ENCODE measurements around the gene ACVR1.
"Not testable (repeated sequence)": the region's sequence is repeated elsewhere in the genome, so short reads cannot be mapped to it uniquely, and the experiment has no call there.

Gene ACVR1

DNA sequence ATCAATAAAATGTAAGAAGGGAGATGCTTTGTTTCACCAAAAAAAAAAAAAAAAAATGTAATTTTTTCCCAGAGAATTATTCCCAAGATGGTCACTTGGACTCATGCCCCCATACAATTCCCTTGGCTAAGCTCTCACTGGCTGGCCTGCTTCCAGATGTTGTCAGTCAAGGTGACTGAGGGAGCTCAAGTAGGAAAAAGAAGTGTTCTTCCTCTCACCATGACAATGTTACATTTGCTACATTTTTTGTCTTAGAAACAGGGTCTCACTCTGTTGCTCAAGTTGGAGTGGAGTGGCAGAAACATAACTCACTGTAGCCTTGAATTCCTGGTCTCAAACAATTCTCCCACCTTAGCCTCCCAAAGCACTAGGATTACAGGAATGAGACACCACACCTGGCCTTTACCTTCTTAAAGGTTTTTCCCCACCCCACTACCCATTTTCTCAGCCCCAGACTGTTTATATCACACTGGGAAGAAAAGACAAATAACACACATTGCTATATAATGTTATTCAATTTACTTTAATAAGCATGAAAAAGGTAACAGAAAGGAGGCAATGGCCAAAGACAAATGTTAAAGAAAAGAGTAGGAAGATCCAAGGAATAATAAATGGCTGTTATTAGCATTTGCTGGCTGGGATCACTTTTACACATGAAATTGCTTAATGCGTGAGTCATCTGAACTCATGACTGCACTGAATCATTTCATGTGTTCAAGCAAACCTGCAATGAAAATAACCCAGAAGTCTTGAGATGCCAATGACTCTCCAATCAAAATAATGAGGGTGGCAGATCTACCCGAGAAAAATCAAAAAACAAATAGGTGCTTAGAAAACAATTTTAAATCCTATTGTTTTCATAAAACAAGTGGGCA lies 45.2 kb downstream of the ACVR1 start:
- DNase-seq: peak in 1 of 56 donors; percentile 4

DNA sequence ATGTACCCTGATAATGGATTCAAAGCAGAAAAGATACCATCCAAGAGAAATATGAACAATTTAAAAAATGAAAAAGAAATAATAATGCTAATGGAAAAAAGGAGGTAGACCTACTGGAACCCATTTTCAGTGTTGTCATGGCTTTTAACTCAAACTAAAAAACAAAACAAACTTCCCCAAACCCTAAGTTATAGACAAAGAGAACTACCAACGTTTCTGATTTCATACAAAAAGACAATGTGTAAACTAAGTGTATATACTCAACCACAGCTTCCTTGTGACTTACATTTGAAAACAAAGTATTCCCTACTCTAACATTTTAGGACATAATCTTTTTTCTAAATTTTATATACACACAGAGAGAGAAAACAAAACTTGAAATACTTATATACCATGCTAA lies 45.9 kb downstream of the ACVR1 start:
- no peak for DNase-seq

DNA sequence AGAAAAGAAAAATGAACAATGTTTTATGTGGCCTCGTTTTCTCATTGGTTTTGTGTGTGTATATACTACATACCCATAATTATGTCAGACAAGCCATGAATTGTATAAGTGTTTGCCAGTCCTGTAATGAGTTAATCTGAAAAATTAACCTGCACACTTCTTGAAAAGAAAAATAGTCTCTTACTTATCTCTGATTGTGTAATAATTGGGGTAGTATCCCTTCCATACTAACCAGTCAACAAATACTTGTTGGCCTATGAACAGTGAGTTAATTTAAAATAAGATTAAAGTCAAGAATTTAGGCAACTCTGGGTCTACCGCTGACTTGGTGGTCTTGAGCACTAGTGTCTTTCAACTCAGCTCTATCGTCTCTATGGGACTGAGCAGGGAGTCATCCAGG lies 48.8 kb downstream of the ACVR1 start:
- DNase-seq: no peak

DNA sequence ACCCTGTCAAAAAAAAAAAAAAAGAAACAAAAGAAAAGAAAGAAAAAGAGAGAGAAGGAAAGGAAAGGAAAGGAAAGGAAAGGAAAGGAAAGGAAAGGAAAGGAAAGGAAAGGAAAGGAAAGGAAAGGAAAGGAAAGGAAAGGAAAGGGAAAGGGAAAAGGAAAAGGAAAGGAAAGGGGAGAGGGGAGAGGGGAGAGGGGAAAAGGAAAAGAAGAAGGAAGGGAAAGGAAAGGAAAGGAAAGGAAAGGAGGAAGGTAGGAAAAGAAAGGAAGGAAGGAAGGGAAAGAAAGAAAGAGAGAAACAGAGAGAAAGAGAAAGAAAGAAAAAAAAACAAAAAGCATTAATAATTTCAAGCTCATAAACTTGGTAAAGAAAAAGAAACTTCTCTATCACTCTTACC lies 49.5 kb downstream of the ACVR1 start:
- not testable (repeated sequence) for DNase-seq

DNA sequence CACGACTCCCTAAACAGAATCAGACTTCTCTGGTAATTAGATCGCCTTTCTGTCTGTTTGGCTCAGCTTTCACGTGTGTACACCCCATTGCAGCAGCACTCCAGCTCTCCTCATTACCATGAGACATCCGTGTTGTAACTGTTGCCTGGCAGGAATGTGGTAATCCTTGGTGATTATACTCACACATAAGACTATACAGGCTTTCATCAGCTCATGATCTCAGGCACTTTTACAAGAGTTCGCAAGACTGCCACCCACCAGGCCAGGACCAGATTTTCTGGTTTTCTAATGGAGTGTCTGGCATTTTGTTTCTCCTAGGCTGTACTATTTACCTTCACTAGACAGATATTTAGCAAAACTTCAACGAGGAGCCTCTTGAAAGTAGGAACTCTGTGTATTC lies 50.2 kb downstream of the ACVR1 start:
- DNase-seq: no peak

DNA sequence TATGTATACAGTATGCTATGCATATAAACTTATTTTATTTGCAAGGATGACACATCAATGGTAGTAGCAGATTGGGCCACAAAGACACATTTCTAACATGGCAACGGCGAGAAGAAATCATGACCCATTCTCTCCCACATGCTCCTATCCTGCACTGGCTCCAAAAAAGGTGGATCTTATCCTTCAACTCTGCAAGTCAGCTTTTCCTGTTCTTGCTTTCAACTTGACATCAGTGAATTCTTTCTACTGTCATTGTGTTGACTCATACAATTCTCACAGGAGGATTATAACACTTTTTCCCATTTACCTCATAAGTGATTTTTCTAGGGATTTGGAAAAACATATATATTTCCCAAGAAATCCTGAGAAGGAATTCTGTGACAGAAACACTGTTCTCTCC lies 53.1 kb downstream of the ACVR1 start:
- DNase-seq: no peak

DNA sequence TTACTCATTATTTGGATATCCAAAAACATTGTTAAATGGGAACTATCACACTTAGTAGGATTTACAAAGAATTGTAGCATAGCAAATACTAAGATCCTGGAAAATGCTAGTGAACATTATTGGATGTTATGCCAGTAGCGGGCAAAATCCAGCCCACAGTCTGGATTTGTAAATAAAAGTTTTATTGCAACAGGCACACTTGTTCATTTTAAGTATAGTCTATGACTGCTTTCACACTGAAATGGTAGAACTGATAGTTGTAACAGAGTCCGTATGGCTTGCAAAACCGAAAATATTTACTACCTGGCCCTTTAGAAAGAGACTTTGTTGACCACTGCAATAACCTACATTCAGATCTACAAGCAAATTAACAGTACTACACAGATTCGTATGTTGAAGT lies 53.6 kb downstream of the ACVR1 start:
- DNase-seq: no peak

DNA sequence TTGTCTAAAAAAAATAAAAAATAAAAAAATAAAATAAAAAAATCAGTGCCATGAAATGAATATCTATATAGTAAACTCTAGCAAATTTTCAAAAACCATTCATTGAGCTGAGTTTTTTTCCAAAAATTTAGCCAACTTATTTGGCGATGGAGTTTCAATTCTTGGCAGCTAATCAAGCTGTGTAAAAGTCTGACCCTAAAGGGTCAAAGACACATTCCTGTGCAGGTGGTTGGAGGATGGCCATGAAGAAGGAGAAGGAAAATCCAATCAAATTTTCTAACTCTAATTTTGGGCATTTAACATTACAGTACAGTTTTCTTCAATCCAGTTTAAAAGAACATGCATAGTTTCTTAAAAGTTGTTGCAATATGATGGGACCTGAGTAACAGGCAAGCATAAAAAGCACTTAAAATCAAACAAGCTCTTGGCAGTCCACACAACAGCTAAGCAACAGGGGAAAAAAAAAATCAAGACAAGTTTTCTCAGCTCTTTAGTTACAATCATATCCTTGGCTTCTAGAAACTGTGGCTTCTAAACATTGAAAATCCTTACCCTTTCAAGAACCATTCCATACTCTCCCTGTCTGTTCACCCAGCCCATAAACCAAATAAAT lies 54.5 kb downstream of the ACVR1 start:
- no peak for DNase-seq

DNA sequence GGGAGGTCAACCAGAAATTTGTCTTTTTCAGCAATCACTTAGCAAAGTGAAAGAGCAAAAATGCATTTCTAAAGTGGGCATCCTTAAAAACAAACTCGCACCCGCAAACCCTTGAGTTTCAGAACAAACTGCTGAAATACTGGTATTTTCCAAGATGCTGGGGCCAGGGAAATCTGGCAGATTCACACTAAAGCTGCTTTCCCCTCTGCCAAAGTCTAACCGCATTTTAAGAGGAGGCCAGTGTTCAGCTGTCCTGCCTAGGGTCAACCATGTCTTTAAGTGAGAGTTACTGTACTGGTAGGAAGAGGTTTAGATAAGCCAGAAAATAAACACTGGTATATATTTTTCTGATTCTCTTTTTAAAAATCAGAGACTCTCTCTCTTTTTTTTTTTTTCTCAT lies 55.9 kb downstream of the ACVR1 start:
- DNase-seq: no peak

DNA sequence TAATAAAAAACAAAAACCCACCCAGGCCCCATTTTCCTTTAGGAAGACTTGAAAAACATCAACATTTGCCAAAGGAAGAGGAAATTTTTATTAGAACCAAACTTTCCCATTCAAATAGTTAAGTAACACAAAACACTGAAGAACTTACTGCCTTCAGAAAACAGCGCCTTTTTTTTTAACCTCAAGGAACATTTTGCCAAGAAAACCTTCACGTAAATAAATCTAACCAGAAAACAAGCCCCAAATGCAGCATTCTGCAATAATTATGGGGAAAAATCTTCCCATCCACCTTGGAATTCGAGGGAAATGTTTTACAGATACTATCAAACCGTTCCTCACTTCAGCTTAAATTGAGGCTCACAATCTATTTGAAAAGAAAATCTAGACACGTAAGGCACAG lies 56.4 kb downstream of the ACVR1 start:
- no peak for DNase-seq

DNA sequence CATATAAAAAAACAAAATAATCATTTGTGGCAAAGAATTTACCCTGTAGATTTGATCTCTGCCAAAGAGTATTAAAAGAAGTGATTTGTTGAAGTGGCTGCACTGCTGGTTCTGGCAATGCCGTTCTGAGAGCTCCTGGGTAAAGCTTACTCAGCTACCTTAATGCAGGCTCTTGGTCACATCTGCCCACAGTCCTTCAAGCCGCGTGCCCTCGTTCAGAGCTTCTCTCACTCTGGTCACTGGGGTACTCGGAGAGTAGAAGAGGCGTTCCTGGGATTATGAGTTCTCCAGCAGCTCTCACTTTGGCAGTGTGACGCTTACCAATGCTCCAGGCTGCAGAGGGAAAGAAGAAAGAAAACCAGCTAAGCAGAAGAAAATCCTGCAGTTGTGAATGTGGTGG lies 57.9 kb downstream of the ACVR1 start:
- peak in 2 of 56 donors; percentile 4 to 5 for DNase-seq

DNA sequence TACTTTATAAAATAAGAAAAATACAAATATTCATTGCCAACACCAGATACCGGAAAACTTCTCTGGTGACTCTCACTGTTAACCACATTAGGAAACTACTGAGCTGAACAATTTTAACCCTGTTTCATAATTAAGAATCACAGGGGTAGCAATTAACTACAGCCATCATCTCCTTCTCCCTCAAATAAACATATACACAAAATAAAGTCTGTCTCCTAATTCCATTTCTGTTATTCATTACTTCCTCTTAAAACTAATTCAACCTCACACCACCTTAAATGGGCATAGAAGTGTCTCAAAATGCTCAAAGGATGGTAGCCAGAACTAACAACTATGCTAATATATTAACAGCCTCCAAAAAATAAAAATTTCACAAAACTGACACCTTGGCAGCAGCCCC lies 60.7 kb downstream of the ACVR1 start:
- DNase-seq: no peak

DNA sequence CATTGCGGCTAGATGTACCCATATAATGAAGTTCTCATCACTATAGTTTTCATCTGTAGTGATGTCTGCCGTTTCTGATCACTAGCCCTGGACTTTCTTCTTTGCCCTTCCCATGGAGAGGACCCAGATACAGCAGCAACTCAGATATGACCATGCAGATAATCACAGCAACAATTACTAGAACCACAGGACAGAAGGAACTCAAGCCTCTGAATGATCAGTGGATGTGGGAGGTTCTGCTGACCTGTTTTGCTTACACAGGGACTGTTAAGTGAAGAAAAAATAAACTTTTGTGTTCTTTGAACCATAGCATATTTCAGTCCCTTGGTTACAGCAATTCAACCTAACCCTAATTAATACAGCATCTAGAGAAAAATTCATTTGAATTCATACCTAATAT lies 62.7 kb downstream of the ACVR1 start:
- DNase-seq: no peak

DNA sequence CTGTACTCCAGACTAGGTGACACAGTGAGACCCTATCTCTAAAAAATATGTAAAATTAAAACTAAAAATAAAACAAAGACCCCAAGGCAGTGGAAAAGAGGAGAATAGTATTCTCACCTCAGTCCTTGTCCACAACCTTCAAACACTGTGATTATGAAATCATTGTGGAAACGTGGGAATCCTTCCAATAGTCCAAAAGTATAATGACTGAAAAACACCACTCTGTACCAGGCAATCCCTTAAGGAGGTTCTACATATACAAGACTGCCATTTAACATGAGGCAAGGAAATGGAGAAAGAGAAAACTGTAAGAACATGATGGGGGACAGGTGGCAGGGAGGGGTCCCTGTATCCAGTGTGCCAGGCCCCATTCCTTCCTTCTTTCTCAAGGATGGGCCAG lies 66.1 kb downstream of the ACVR1 start:
- DNase-seq: no peak

DNA sequence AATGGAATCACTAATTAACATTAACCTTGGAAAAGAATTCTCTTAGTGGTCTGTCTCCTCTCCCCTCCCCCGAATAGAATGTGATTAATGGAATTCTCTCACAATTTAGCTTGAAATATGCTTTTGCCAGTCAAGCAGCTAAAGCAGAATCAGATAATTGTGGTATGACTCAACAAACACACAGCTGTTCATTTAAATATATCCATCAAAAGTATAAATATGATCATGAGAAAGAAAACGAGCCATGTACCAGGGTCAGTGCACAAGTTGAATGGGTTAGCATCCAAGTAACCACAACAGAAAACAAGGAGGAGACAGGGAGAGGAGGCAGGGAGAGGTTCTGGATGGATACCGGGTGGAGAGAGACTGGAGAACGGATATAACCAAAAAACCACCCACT lies 66.9 kb downstream of the ACVR1 start:
- no peak for DNase-seq

DNA sequence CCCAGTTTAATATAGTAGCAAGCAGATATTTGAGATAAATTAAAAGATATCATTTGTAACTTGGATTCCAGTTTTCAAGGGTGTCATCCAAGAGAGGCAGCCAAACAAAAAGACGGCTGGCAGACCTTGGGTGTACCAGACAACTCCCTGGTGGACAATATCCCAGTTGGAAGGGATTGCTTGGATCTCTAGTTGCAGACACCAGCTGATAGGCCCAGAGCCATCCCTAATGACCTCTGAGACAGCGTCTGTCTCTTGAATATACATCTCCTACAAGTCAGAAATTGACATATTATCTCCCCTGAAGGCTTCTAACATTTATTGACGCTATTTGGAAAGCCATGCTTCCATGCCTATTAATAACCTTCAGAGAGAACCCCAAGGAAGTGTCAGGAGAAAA lies 67.7 kb downstream of the ACVR1 start:
- DNase-seq: no peak

DNA sequence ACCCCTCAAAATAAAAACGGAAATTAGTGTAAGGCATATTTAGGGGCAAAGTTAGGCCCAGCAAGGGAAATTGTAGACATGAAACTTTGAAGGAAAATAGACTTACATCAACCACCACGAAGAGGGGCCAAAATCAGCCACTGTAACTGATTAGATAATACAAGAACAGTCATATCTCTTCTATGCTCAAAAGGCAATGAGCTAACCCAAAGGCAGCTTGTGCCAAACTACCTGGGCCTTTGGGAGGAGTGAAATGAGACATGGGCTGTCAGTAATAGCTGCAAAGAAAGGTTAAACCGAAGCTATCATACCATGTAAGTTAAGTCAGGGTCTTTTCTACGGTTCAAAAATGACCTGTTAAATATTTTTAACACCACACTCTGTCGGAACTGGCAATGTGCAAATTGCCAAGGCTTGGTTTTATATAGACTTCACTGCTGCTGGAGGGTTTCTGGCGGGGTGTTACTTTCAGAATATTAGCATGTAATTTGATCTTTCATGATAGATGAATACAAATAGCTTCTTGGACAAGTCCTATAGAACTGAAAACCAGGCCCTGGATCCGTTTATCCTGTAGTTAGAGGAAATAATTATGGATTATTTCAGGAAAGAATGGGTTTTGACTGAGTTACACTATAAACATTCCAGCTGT lies 69.6 kb downstream of the ACVR1 start:
- no peak for DNase-seq

DNA sequence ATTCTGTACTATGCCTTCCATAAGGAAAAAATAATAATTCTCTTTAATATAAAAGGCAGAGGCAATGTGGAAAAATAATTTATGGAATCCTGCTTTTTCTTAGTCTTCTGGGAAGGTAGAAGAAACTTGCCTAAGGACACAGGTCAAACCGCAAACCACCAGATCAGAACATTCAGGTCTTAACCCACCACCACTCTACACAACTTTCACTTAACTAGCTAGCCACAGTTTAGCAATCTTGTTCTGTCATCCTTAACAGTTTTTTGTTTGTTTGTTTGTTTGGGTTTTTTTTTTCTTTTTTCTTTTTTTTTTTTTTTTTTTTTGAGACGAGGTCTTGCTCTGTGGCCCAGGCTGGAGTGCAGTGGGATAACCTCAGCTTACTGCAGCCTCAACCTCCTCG lies 70.6 kb downstream of the ACVR1 start:
- DNase-seq: no peak

DNA sequence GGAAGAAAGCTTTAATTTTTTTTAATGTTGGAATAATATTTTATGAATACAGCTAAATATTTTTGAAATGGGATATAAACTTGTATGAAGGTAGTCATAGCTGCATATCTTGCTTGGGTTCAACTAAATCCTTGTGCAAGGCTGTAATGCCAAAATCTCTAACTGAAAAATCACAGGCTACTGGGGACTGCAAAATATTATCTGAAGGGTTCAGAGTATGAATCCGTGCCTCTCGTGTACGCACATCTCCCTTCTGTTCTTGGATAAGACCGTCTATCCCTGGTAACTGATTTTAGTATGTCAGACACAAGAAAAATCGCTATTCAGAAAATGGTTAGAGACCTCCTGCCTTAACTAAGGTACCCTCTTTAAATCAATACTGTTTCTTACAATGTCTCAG lies 71.8 kb downstream of the ACVR1 start:
- no peak for DNase-seq

DNA sequence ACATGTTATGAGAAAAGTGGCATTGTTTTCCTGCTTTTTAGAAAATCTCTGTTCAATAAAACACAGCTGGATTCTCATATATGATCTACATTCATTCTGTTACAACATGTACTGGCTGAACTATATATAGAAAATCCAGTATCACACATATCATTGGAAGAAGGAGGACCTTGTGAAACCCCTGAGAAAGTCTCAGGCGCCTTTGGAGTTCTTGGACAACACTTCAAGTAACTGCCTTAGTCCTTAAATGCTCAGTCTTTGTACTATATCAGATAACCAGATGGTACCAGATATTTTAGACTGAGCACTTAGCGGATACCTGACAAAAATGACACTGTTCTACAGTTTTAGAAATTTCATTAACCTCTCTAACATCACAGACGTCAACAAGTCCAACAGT lies 72.2 kb downstream of the ACVR1 start:
- no peak for DNase-seq

DNA sequence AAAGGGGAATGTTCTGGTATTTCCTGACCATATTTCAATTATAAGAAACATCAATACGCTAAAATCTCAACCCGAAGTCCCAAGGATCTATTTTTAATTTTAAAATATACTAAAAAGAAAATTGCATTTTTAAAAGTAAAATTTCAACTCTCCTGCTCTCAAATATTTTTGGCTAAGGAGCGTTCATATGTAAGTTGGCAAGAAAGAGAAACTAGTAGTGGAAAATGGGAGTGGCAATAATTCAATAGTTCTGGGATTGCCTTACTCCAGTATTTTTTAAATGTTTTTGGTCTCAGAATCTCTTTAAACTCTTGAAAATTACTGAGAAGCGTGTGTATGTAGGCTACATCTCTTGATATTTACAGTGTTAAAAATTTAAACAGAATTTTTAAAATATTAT lies 72.7 kb downstream of the ACVR1 start:
- DNase-seq: no peak

DNA sequence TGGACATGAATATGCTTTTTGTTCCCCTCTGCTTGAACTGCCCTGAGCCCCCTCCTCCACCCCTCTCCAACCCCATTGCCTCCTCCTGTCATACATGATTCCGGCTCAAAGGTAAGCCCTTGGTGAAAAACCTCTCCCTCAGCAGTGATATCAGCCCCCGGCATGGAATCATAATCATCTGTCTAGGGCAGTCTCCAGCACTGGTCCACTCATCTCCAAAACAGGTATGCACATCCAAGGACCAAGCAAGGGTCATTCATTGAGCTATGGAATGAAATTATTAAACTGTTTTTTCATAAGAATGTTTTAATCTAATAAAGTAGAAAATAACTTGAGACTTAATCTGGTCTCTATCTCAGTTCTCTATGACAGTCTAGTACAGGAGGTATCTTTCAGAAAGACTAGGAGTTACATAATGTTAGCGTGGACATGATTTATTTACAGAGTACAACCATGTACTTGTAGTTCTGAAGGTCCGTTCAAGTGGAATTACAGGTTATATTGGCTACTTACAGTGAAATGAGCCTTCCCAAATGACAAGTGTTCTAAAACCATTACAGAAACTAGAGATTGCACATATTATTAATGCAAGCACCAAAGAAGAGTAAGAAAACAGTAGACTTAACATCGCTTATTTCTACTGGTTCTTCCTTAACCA lies 75.2 kb downstream of the ACVR1 start:
- no peak for DNase-seq

Data from amygdala (tissue), 56 donors.